ENCODE measurements around the gene MYH14. TPM values are rescaled to one million over a fixed set of nuclear protein-coding genes. Genes with fewer than 3 reads are reported as not detected.

MYH14 gene
- total and polyA plus RNA-seq, 2 of the 4 experiments (the other 2 are of a cell fraction), result not detected

DNA sequence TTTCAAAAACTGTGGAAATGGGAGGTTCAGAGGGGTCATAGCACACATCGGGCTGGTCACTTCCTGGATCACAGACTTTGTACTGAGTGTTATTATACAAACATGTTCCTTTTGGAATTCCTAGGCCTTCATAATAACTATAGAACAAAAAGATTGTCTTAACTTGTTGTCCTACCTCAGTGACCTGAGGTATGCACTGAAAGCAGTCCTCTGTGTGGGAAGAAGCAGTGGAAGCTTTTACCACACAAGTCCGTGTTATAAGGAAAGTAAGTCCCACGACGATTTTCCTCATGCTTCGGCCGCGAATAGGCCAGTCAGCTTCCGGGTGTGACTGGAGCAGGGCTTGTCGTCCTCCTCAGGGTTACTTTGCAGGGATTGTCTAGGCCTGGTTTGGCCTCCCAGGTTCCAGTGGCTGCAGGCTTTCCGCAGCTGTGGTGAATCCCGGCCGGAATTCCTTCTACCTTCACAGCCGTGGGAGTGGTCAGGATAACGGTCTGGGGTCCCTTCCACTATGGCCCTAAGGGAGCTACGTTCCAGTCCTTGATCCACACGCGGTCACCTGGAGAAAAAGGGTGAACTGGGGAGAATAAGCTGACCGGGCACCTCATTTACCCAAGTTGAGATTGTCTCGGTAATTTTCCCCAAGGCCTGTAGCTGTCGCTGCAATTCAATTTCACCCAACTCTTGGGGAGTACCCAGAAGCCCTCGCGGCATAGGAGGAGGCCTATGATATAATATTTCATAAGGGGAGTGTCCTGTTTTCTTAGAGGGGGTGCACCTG lies 146.0 kb downstream of the MYH14 start:
- no peak overlapping the region for H2BK5ac ChIP-seq (ENCODE audit: low read depth, low read length, poor library complexity, severe bottlenecking)
- BruUV-seq (replicated peaks), result no TSS peak
- H3K14ac ChIP-seq (replicated peaks; ENCODE audit: low read depth, low read length), result no peak overlapping the region
- no peak overlapping the region for H3K4me3 ChIP-seq (ENCODE audit: insufficient read depth, low read depth, low read length)
- H3K56ac ChIP-seq (ENCODE audit: extremely low read depth, insufficient read depth, low read length), result no peak overlapping the region
- intact Hi-C loops (cut with micrococcal nuclease) (loop anchor here (10.0 kb wide), 1 partner anchor 665 kb away; the partner anchor contains the start of gene KLK10), in situ Hi-C loops (cut with MboI; ENCODE audit: low sequenced_read_pairs) (loop anchor here (10.0 kb wide), 1 partner anchor 435 kb away; no protein-coding TSS in a partner anchor), dilution Hi-C loops (cut with HindIII; ENCODE audit: low sequenced_read_pairs, unreplicated experiment) (no loop called here)
- no peak overlapping the region for H2BK20ac ChIP-seq (ENCODE audit: low read depth, low read length)
- H4K8ac ChIP-seq (ENCODE audit: low read depth in 2 of 2, low read length in 2 of 2), result no peak overlapping the region
- TF ChIP-seq SMC3 (IDR thresholded peaks at IDR 0.05; ENCODE audit: low read depth, low read length), result no peak
- no peak for TF ChIP-seq FOS (IDR thresholded peaks at IDR 0.05; ENCODE audit: low read depth, low read length)
- no peak for TF ChIP-seq CTCF (conservative IDR thresholded peaks at IDR 0.05; ENCODE audit: low read depth, low read length)
- TF ChIP-seq CEBPB (IDR thresholded peaks at IDR 0.05; ENCODE audit: low read depth, low read length), result no peak
- no peak for TF ChIP-seq RFX5 (IDR thresholded peaks at IDR 0.05; ENCODE audit: low read depth, low read length)
- no peak for TF ChIP-seq RCOR1 (IDR thresholded peaks at IDR 0.05; ENCODE audit: insufficient replicate concordance, low read length)
- no peak for TF ChIP-seq MAZ (IDR thresholded peaks at IDR 0.05; ENCODE audit: borderline replicate concordance, low read depth, low read length)
- TF ChIP-seq NFE2L2 (IDR thresholded peaks at IDR 0.05; ENCODE audit: low read depth, low read length), result no peak
- no peak for TF ChIP-seq USF2 (IDR thresholded peaks at IDR 0.05; ENCODE audit: low read depth, low read length)
- TF ChIP-seq POLR2A (IDR thresholded peaks at IDR 0.05; ENCODE audit: low read depth, low read length), result no peak
- TF ChIP-seq CHD1 (IDR thresholded peaks at IDR 0.05; ENCODE audit: low read depth, low read length), result no peak
- TF ChIP-seq ELK1 (IDR thresholded peaks at IDR 0.05; ENCODE audit: borderline replicate concordance, low read depth, low read length), result no peak
- no peak for TF ChIP-seq BHLHE40 (IDR thresholded peaks at IDR 0.05; ENCODE audit: low read depth, low read length)
- no peak for TF ChIP-seq MXI1 (IDR thresholded peaks at IDR 0.05; ENCODE audit: borderline replicate concordance, low read depth, low read length)
- TF ChIP-seq RAD21 (IDR thresholded peaks at IDR 0.05; ENCODE audit: low read length), result no peak
- H3K36me3 ChIP-seq (ENCODE audit: control insufficient read depth, insufficient read depth, low read length), result no peaks in the 10 kb centered on the region
- ATAC-seq (ENCODE audit: low read depth) (no peak), DNase-seq (no peak)
- ChIA-PET POLR2A (ENCODE audit: unreplicated experiment) (no interaction called here), CTCF (no interaction called here)
- no peak overlapping the region for H4K5ac ChIP-seq (ENCODE audit: low read depth, low read length)
- H3K9me3 ChIP-seq (ENCODE audit: control insufficient read depth, insufficient read depth, low read length), result peaks cover 8% of the 10 kb centered on the region
- H3K23ac ChIP-seq (ENCODE audit: low read depth, low read length), result no peak overlapping the region
- H2AK5ac ChIP-seq (ENCODE audit: low read depth, low read length), result no peak overlapping the region
- 83% methylated on average over 7 of the region's 22 CpGs; no CpG with 5 or more reads in 1 of the 2 experiments for WGBS, 2 experiments (ENCODE audit: extremely low coverage in 2 of 2, insufficient read length in 1 of 2)
- no peak overlapping the region for H3K27ac ChIP-seq (ENCODE audit: insufficient read depth, low read length)
- no peak overlapping the region for H2AFZ ChIP-seq (replicated peaks; ENCODE audit: low read length, poor library complexity)
- no peak overlapping the region for H3K4ac ChIP-seq (ENCODE audit: low read depth, low read length)
- no peak overlapping the region for H4K91ac ChIP-seq (ENCODE audit: insufficient read depth, low read depth, low read length)
- no peak overlapping the region for H3K9ac ChIP-seq (ENCODE audit: low read depth, low read length)
- no peak overlapping the region for H3K18ac ChIP-seq (ENCODE audit: low read depth, low read length)
- no peak overlapping the region for H2AK9ac ChIP-seq (replicated peaks; ENCODE audit: low read depth, low read length, poor library complexity)
- H3K9me1 ChIP-seq (ENCODE audit: insufficient read depth, low read length), result no peaks in the 10 kb centered on the region
- H2BK15ac ChIP-seq (ENCODE audit: low read depth, low read length), result no peak overlapping the region
- H3K27me3 ChIP-seq (ENCODE audit: control insufficient read depth, insufficient read depth, low read length), result no peaks in the 10 kb centered on the region; the same call in 1 of the 2 replicates
- no peak overlapping the region for H3K4me2 ChIP-seq (ENCODE audit: low read depth, low read length)
- no peaks in the 10 kb centered on the region for H3K79me1 ChIP-seq (ENCODE audit: low read depth in 1 of 2, low read length in 2 of 2)
- H2BK120ac ChIP-seq (ENCODE audit: low read depth, low read length), result no peak overlapping the region
- H4K20me1 ChIP-seq (ENCODE audit: insufficient read depth, low read length), result no peaks in the 10 kb centered on the region
- no peaks in the 10 kb centered on the region for H3K4me1 ChIP-seq (ENCODE audit: control insufficient read depth, insufficient read depth, low read length)

Measured in IMR-90 (cell line).